GM10266 (cell line): Measurements from ENCODE around the gene CFAP77.
A peak's percentile ranks its signal among the peaks of the same experiment; 100 is the strongest.

Source experiments
- DNase-seq: peaks from one replicate; pipeline ENCODE4 v3.0.0; 2012; ENCODE audit errors: extremely low spot score
- TF ChIP-seq, protein P1 (sequence below): IDR thresholded peaks from 2 replicates; pipeline ENCODE4 v1.5.1; 2012; ENCODE audit warnings: mild to moderate bottlenecking, low read depth; ENCODE audit not compliant: control insufficient read depth, insufficient read depth; ENCODE audit errors: missing control alignments

CFAP77 gene

DNA sequence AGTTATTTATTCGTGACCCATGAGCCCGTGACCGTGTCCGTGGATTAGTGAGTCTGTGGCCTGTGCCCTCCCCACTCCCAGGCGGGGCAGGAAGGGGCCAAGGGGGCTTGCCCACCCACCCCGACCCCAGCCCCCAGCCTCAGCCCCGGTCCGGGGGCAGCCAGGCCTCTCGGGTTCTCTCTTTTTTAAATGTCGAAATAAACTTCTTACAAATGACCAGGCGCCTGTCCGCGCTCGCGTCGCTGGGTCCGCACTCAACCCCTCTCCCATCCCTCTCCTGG is 180.0 kb downstream of the CFAP77 start:
- DNase-seq, result no peak
- TF ChIP-seq, protein P1, sequence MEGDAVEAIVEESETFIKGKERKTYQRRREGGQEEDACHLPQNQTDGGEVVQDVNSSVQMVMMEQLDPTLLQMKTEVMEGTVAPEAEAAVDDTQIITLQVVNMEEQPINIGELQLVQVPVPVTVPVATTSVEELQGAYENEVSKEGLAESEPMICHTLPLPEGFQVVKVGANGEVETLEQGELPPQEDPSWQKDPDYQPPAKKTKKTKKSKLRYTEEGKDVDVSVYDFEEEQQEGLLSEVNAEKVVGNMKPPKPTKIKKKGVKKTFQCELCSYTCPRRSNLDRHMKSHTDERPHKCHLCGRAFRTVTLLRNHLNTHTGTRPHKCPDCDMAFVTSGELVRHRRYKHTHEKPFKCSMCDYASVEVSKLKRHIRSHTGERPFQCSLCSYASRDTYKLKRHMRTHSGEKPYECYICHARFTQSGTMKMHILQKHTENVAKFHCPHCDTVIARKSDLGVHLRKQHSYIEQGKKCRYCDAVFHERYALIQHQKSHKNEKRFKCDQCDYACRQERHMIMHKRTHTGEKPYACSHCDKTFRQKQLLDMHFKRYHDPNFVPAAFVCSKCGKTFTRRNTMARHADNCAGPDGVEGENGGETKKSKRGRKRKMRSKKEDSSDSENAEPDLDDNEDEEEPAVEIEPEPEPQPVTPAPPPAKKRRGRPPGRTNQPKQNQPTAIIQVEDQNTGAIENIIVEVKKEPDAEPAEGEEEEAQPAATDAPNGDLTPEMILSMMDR, result no peak

DNA sequence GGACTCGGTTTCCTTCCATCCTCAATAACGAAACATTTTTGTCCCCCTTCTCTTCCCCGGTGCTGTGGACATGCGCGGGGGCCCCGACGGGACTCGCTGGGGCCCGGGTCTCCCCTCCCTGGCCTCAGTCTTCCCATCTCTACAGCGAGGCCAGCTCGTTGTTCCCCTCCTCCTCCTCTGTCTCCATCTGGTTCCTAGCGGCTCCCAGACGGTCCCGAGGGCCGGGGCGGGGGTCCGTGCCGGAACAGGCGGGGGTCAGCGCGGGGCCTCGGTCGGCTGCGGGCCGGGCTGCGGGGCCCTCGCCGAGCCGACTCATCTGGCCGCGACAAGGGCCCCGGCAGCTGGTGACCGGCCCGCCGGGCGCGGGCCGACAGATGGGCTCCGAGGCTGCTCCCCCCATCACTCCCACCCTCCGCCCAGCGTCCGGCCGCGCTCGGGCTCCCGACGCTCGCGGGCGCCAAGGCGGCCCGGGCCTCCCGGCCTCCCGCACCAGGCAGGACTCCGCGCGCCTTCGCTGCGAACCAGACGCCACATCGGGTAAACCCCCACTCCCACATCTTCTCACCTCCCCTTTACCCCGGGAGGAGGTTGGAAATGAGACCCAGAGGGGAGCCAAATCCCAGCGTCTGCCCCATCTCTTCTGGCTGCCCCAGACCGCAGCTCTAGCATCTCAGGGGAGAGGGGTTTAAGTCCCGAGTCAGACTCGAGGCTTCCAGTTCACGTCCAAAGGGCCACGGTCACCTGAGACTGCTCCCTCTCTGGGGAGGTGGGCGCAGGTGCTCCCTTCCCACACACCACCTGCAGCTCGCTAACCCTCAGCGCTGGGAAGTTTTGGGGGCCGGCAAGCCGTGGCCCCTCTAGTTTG is 180.5 kb downstream of the CFAP77 start:
- TF ChIP-seq, protein P1, result no peak
- DNase-seq, result peak; percentile 40

DNA sequence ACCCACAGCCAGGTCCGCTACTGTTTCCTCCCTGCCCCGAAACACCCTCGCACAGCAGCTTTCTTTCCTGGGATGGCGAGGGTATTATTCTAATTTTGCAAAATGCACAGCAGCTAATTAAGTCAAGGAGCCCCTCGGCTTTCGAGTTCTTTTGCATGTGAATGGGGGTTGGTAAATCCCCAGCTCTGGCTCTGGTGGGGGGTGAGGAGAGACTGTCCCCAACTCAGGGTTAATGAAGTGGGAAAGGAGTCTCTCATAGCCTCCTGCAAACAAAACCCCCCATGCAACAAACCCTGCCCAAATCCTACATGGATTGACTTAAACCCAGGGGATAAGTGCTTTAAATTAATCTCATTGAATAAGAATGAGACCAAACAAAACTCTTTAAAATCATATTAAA is 181.2 kb downstream of the CFAP77 start:
- no peak for DNase-seq
- TF ChIP-seq, protein P1, result no peak

DNA sequence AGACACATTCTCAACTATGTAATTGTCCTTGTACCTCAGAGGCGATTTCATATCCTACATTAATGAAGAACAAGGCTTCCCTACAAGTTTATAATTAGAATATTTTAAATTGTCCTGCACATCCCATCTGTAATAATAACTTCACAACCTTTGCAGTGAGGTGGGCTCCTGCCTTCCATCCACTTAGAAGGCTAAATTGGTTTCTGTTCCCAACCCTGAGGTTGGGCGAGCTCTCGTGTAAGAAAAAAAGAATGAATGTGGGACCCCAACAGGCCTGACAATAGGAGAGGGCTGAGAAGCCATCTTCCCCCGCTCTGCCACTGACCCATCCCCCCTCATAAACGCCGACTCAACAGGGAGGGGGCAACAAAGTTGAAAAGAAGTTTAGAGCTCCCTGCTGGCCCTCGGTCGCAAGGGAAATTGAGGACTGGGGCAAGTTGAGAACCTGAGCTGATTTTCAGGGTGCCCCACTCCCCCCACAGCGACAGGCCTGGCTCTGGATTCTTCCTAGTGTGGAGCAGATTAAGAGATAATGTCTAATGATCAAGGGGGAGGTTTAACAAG is 181.8 kb downstream of the CFAP77 start:
- no peak for DNase-seq
- TF ChIP-seq, protein P1, result no peak

DNA sequence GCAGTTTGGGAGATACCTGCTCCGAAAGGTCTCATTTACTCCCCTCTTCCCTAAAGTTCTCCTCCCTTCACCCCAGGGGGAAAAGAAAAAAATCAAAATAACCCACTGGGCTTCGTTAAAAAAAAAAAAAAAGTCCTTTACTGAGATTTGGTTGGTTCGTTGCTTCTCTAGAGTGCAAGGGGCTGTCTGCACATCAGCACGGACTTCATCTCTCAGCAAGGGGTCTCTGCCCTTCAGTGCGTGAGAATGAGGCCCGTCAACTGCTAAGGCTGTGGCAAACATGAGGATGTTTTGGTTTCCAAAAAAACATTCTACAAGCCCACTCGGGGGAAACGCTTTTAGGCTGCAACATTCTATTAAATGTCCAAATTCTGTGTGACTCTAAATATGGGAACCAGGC is 182.4 kb downstream of the CFAP77 start:
- no peak for DNase-seq
- TF ChIP-seq, protein P1, result no peak

DNA sequence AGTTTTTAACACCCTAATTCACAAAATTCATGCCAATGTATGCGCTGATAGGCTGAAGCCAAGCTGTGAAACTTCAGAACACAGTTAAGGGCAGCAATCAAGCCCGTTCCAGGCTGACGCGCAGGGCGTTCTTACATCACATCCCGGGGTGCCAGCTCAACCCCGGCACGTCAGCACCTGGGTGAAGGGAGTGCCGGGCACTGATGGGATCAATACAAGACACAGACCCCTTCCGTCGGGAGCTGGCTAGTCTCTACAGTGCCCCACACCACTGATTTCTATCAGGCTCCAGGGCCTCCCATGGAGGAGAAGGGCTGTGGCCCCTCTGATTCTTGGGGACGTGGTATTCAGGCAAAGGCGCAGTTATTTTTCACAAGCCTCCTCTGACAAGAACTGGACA is 184.4 kb downstream of the CFAP77 start:
- DNase-seq, result no peak
- TF ChIP-seq, protein P1, result no peak

DNA sequence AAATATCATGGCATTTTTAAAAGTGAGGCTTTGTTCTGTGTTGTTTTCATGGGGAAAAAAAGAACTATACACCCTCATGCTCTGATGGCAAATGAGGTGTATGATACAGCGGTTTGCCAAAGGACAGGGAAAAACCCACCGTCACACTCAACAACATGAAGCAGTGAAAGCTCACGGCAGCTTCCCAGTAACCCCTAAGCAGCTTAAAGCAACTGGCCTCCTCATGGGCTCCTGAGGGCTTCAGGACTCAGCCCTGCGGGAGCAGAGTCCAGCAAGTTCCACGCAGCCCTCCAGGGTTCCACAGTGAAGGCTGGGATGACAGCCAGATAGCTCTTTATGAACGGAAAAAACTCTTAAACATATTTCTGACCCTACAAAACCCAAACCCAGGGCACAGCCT is 185.3 kb downstream of the CFAP77 start:
- TF ChIP-seq, protein P1, result no peak
- no peak for DNase-seq
